Breast epithelium (tissue), 4 donors: Measurements from ENCODE around the gene RHOV. TPM values are rescaled to one million over a fixed set of nuclear protein-coding genes. Genes with fewer than 3 reads are reported as not detected.
A peak's percentile ranks its signal among the peaks of the same experiment; 100 is the strongest.

ENCODE experiments used
- DNase-seq, 2 donors: peaks; one replicate each; pipeline ENCODE4 v3.0.0-alpha.2; 2019; ENCODE audit warnings: low spot score in 2 of 2
- H3K27ac ChIP-seq, 2 donors: fragments of 200-600 bp; sonication (generic) in 1 of 2; one replicate each; pipeline ENCODE4 v1.5.1; 2016 to 2019; ENCODE audit warnings: mild to moderate bottlenecking in 1 of 2
- H3K27me3 ChIP-seq, 2 donors: fragments of 200-600 bp; sonication (generic) in 1 of 2; one replicate each; pipeline versions ENCODE4 v1.5.1 to v1.6.0; 2017 to 2019; ENCODE audit warnings: control low read depth in 1 of 2, mild to moderate bottlenecking in 1 of 2
- H3K36me3 ChIP-seq: fragments of 200-600 bp; one replicate; pipeline ENCODE4 v1.5.1; 2019
- H3K4me1 ChIP-seq, 2 donors: fragments of 200-600 bp; sonication (generic); one replicate each; pipeline ENCODE4 v1.5.1; 2016 to 2019; ENCODE audit warnings: control low read depth in 1 of 2
- H3K4me3 ChIP-seq, 3 donors: fragments of 200-600 bp; sonication (generic); 1 replicate in 2 of 3; 2 replicates in 1 of 3; pipeline ENCODE4 v1.5.1; 2016 to 2019; ENCODE audit warnings: mild to moderate bottlenecking in 3 of 3, moderate library complexity in 2 of 3
- H3K9me3 ChIP-seq, 2 donors: fragments of 200-600 bp; sonication (generic) in 1 of 2; one replicate each; pipeline ENCODE4 v1.5.1; 2016 to 2019; ENCODE audit warnings: control low read depth in 1 of 2
- POLR2A ChIP-seq: fragments of 450-650 bp; IDR thresholded peaks from one replicate; pipeline ENCODE4 v1.6.1; 2016; ENCODE audit warnings: antibody characterized with exemption, mild to moderate bottlenecking, moderate library complexity
- POLR2AphosphoS5 ChIP-seq, 3 donors: sonication (generic); formaldehyde crosslinking; IDR thresholded peaks; one replicate each; pipeline ENCODE4 v1.6.1; 2017; ENCODE audit warnings: antibody characterized with exemption in 3 of 3
- intact Hi-C: fragments of 100-400 bp; cut with DNase I; formaldehyde crosslinking; loops from one replicate; pipeline ENCODE4 v1.15.1; 2023; ENCODE audit warnings: low total_unique reads
- total RNA-seq, 3 donors: library from RNA; depleted of rRNA; stranded (reverse); fragments of >200 nt; gene quantifications; one replicate each; pipeline ENCODE4 v1.1.0, GENCODE V29; 2016
- TF ChIP-seq, protein P1 (sequence below), 3 donors: fragments of 450-650 bp; IDR thresholded peaks; one replicate each; pipeline ENCODE4 v1.5.1; 2016 to 2017; ENCODE audit warnings: antibody characterized with exemption in 3 of 3, mild to moderate bottlenecking in 3 of 3, moderate library complexity in 3 of 3

RHOV gene
- total RNA-seq, 3 donors from 2014 or later = 8.5 to 12.1 TPM; not detected in 1

GRCh38 chr15:40918799-40919392, 44.9 kb upstream of the RHOV start:
- H3K4me1 ChIP-seq = no peaks in the 10 kb centered on the region
- TF ChIP-seq POLR2AphosphoS5 (IDR thresholded peaks at IDR 0.05) = no peak
- peak overlapping the region in 1 of 2 donors; percentile 66 for H3K27ac ChIP-seq
- H3K9me3 ChIP-seq = no peaks in the 10 kb centered on the region
- H3K27me3 ChIP-seq = no peaks in the 10 kb centered on the region
- peak overlapping the region in 1 of 3 donors; percentile 25 for H3K4me3 ChIP-seq
- intact Hi-C loops = no loop called here
- DNase-seq = no peak
- no peaks in the 10 kb centered on the region for H3K36me3 ChIP-seq

DNA sequence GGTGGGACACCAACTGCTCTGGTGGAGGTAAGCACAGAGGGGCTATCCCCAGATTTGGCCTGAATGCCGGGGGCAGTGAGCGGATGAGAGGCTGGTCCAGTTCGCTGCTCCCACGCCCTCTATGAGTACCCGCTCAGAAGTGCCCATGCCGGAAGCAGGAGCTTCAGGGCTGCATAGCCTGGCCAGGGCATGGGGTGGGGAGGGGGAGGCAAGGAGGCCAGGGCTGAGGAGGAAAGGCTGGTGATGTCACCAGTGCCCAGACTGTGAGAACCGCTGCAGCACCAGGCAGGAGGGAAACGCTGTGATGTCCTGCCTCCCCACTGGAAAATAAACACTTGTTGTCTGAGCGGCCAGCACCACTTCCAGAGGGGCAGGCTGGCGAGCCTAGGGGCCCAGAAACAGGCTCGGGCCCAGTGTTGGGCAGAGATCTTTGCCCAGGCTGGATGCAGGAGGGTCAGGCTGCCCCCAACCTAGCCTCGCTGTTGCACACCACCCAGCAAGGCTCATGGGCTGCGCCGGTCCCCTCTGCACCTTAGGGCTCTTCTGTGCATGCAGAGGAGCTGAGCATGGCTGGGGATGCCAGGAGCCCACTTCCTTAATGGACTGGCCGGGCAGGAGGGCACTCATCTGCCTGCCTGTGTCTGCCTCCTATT, 44.2 kb upstream of the RHOV start:
- no peaks in the 10 kb centered on the region for H3K4me1 ChIP-seq
- H3K27ac ChIP-seq = peak overlapping the region in 1 of 2 donors; percentile 66
- no peaks in the 10 kb centered on the region for H3K9me3 ChIP-seq
- TF ChIP-seq POLR2AphosphoS5 (IDR thresholded peaks at IDR 0.05) = no peak
- TF ChIP-seq POLR2A = no peak
- TF ChIP-seq, protein P1, sequence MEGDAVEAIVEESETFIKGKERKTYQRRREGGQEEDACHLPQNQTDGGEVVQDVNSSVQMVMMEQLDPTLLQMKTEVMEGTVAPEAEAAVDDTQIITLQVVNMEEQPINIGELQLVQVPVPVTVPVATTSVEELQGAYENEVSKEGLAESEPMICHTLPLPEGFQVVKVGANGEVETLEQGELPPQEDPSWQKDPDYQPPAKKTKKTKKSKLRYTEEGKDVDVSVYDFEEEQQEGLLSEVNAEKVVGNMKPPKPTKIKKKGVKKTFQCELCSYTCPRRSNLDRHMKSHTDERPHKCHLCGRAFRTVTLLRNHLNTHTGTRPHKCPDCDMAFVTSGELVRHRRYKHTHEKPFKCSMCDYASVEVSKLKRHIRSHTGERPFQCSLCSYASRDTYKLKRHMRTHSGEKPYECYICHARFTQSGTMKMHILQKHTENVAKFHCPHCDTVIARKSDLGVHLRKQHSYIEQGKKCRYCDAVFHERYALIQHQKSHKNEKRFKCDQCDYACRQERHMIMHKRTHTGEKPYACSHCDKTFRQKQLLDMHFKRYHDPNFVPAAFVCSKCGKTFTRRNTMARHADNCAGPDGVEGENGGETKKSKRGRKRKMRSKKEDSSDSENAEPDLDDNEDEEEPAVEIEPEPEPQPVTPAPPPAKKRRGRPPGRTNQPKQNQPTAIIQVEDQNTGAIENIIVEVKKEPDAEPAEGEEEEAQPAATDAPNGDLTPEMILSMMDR (IDR thresholded peaks at IDR 0.05) = no peak
- intact Hi-C loops = no loop called here
- no peak for DNase-seq
- no peaks in the 10 kb centered on the region for H3K27me3 ChIP-seq
- H3K36me3 ChIP-seq = no peaks in the 10 kb centered on the region
- peak overlapping the region in 1 of 3 donors; percentile 25 for H3K4me3 ChIP-seq

GRCh38 chr15:40917585-40917984, 43.6 kb upstream of the RHOV start:
- H3K27ac ChIP-seq = no peak overlapping the region
- H3K9me3 ChIP-seq = no peaks in the 10 kb centered on the region
- intact Hi-C loops = no loop called here
- DNase-seq = no peak
- no peaks in the 10 kb centered on the region for H3K4me1 ChIP-seq
- TF ChIP-seq, protein P1 (IDR thresholded peaks at IDR 0.05) = no peak
- no peak for TF ChIP-seq POLR2AphosphoS5 (IDR thresholded peaks at IDR 0.05)
- no peak for TF ChIP-seq POLR2A
- peak overlapping the region in 1 of 3 donors; percentile 5 for H3K4me3 ChIP-seq
- H3K27me3 ChIP-seq = no peaks in the 10 kb centered on the region
- no peaks in the 10 kb centered on the region for H3K36me3 ChIP-seq

GRCh38 chr15:40915679-40916078, 41.6 kb upstream of the RHOV start:
- H3K9me3 ChIP-seq = no peaks in the 10 kb centered on the region
- H3K27ac ChIP-seq = no peak overlapping the region
- no peak overlapping the region for H3K4me3 ChIP-seq
- intact Hi-C loops = no loop called here
- no peaks in the 10 kb centered on the region for H3K36me3 ChIP-seq
- TF ChIP-seq POLR2A (no peak), POLR2AphosphoS5 (IDR thresholded peaks at IDR 0.05) (no peak)
- TF ChIP-seq, protein P1 (IDR thresholded peaks at IDR 0.05) = no peak
- H3K4me1 ChIP-seq = no peaks in the 10 kb centered on the region
- DNase-seq = no peak
- H3K27me3 ChIP-seq = no peaks in the 10 kb centered on the region

DNA sequence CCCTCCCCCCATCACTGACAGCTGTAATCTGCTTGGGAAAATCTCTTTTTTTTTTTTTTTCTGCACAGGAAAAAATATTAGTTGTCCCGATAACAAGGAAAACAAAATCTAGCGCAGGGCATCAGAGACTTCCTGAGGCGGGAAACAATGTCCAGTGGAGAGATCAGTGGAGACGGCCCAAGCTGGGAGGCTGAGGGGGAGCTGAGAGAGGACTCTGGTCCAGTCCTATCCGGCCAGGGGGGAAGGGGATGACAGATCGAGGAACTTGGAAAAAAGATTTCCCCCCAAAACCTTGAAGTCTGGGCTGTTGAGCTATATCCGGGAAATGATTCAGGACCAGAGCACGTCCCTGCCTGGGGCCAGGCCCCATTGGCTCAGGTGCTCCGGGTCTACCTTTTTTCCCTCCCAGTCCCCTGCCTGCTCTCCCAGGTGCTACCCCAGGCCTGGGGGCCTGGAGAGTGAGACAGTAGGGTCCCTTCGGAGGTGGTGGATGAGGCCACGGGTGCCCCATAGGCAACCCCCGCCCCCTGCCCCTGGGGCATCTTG, 41.2 kb upstream of the RHOV start:
- Histone ChIP-seq H3K4me3 (no peak overlapping the region), H3K9me3 (no peaks in the 10 kb centered on the region), H3K4me1 (no peaks in the 10 kb centered on the region), H3K27me3 (no peaks in the 10 kb centered on the region), H3K27ac (no peak overlapping the region), H3K36me3 (no peaks in the 10 kb centered on the region)
- no peak for TF ChIP-seq POLR2AphosphoS5 (IDR thresholded peaks at IDR 0.05)
- TF ChIP-seq, protein P1 (IDR thresholded peaks at IDR 0.05) = no peak
- no peak for DNase-seq
- intact Hi-C loops = no loop called here
